GM21526 (cell line): ENCODE measurements around the gene TOGARAM1.
"Not testable (repeated sequence)": the region's sequence is repeated elsewhere in the genome, so short reads cannot be mapped to it uniquely, and the experiment has no call there.

Source experiments
- ATAC-seq: cut with Tn5 transposase; IDR thresholded peaks from one replicate; pipeline ENCODE4 v1.9.1; 2021; ENCODE audit warnings: moderate library complexity; ENCODE audit not compliant: unreplicated experiment, low FRiP score

Gene TOGARAM1

GRCh38 chr14:45028107-45028626 is 66.2 kb downstream of the TOGARAM1 start:
- ATAC-seq, result no peak

GRCh38 chr14:45034730-45035129 is 72.7 kb downstream of the TOGARAM1 start:
- ATAC-seq, result no peak

- no peak for ATAC-seq
Measured at GRCh38 chr14:45038256-45038655, 76.3 kb downstream of the TOGARAM1 start.

- ATAC-seq, result no peak
Measured at GRCh38 chr14:45038865-45039264, 76.9 kb downstream of the TOGARAM1 start.

- ATAC-seq, result no peak
Measured at GRCh38 chr14:45039390-45039789, 77.4 kb downstream of the TOGARAM1 start.

GRCh38 chr14:45041641-45042040 is 79.7 kb downstream of the TOGARAM1 start:
- no peak for ATAC-seq

- no peak for ATAC-seq
Measured at GRCh38 chr14:45044638-45045037, 82.6 kb downstream of the TOGARAM1 start.

- no peak for ATAC-seq
Measured at GRCh38 chr14:45048385-45048784, 86.4 kb downstream of the TOGARAM1 start.

- no peak for ATAC-seq
Measured at GRCh38 chr14:45051180-45051579, 89.2 kb downstream of the TOGARAM1 start.

- ATAC-seq, result no peak
Measured at GRCh38 chr14:45051896-45052295, 89.9 kb downstream of the TOGARAM1 start.

GRCh38 chr14:45057349-45057748 is 95.4 kb downstream of the TOGARAM1 start:
- ATAC-seq, result no peak

GRCh38 chr14:45057881-45058364 is 95.9 kb downstream of the TOGARAM1 start:
- no peak for ATAC-seq

- ATAC-seq, result no peak
Measured at GRCh38 chr14:45060551-45060950, 98.6 kb downstream of the TOGARAM1 start.

GRCh38 chr14:45065540-45065939 is 103.5 kb downstream of the TOGARAM1 start:
- ATAC-seq, result no peak

GRCh38 chr14:45065956-45066355 is 104.0 kb downstream of the TOGARAM1 start:
- ATAC-seq, result no peak

GRCh38 chr14:45066667-45067066 is 104.7 kb downstream of the TOGARAM1 start:
- no peak for ATAC-seq

GRCh38 chr14:45068396-45068795 is 106.4 kb downstream of the TOGARAM1 start:
- ATAC-seq, result no peak

GRCh38 chr14:45070215-45070614 is 108.2 kb downstream of the TOGARAM1 start:
- ATAC-seq, result no peak

GRCh38 chr14:45072126-45072525 is 110.1 kb downstream of the TOGARAM1 start:
- no peak for ATAC-seq

GRCh38 chr14:45073231-45073879 is 111.4 kb downstream of the TOGARAM1 start:
- ATAC-seq, result no peak

GRCh38 chr14:45078323-45078722 is 116.3 kb downstream of the TOGARAM1 start:
- ATAC-seq, result no peak

GRCh38 chr14:45080416-45080968 is 118.5 kb downstream of the TOGARAM1 start:
- not testable (repeated sequence) for ATAC-seq
